ENCODE data around the gene MAP7.

DNA sequence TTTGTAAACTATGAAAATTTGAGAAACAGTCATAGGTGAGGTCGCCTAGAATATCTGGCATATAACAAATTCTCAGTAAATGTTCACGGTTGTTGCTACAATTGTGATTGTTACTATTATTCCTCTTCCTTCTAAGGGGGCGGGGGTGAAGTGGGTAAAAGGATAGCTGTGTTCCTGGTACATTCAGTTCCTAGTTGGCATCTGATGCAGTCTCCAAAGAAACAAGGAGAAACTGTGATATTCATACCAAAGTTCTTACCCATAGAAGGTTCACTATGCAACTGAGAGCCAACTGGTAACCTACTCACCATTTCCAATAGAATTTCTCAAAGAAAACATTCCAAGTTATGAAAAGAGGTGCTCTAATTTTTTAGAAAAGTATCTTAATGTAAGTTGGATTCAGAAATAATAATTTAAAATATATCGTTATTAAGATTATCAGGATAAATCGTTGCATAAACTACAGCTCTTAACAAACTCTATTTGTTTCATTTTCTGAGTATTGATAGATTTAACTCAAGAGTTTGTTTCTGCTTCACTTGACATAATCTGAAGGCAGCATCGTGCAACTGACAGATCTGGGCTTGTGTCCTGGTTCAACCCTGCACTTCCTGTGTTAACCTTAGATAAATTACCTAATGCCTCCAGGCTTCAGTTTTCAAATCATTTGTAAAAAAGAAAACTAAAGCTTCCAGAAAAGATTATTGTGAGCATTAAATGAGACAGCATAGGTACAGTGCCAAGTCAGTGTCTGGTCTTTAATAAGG, 13.3 kb upstream of the MAP7 start:
- TF ChIP-seq, protein P1, sequence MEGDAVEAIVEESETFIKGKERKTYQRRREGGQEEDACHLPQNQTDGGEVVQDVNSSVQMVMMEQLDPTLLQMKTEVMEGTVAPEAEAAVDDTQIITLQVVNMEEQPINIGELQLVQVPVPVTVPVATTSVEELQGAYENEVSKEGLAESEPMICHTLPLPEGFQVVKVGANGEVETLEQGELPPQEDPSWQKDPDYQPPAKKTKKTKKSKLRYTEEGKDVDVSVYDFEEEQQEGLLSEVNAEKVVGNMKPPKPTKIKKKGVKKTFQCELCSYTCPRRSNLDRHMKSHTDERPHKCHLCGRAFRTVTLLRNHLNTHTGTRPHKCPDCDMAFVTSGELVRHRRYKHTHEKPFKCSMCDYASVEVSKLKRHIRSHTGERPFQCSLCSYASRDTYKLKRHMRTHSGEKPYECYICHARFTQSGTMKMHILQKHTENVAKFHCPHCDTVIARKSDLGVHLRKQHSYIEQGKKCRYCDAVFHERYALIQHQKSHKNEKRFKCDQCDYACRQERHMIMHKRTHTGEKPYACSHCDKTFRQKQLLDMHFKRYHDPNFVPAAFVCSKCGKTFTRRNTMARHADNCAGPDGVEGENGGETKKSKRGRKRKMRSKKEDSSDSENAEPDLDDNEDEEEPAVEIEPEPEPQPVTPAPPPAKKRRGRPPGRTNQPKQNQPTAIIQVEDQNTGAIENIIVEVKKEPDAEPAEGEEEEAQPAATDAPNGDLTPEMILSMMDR (IDR thresholded peaks at IDR 0.05; ENCODE audit: low read length), result no peak
- TF ChIP-seq EZH2 (optimal IDR thresholded peaks at IDR 0.05; ENCODE audit: low read depth, low read length), result no peak

Measured in MM.1S (cell line).